ENCODE measurements around the gene DSG3.

DSG3 gene

GRCh38 chr18:31492671-31493070 is 45.1 kb downstream of the DSG3 start:
- TF ChIP-seq PATZ1 (CRISPR knock-in tag; IDR thresholded peaks at IDR 0.05; ENCODE audit: borderline replicate concordance): no peak
- TF ChIP-seq RARB (CRISPR knock-in tag; IDR thresholded peaks at IDR 0.05): no peak
- TF ChIP-seq CSRNP3 (CRISPR knock-in tag; IDR thresholded peaks at IDR 0.05): no peak
- TF ChIP-seq ZNF8 (CRISPR knock-in tag; IDR thresholded peaks at IDR 0.05): no peak
- no peak for TF ChIP-seq ISL1 (CRISPR knock-in tag; IDR thresholded peaks at IDR 0.05)
- no peak for TF ChIP-seq TOX (CRISPR knock-in tag; IDR thresholded peaks at IDR 0.05; ENCODE audit: borderline replicate concordance)
- TF ChIP-seq ZFP30 (CRISPR knock-in tag; IDR thresholded peaks at IDR 0.05): no peak
- no peak for TF ChIP-seq ZFP3 (CRISPR knock-in tag; IDR thresholded peaks at IDR 0.05)
- TF ChIP-seq CREB5 (CRISPR knock-in tag; IDR thresholded peaks at IDR 0.05; ENCODE audit: low read depth): no peak
- TF ChIP-seq ZNF565 (CRISPR knock-in tag; conservative IDR thresholded peaks at IDR 0.05; ENCODE audit: low read depth): no peak
- TF ChIP-seq OSR1 (CRISPR knock-in tag; IDR thresholded peaks at IDR 0.05): no peak
- no peak for TF ChIP-seq TCF4 (CRISPR knock-in tag; IDR thresholded peaks at IDR 0.05; ENCODE audit: borderline replicate concordance)
- no peak for TF ChIP-seq CSDC2 (CRISPR knock-in tag; IDR thresholded peaks at IDR 0.05)

GRCh38 chr18:31493171-31493570 is 45.6 kb downstream of the DSG3 start:
- ATAC-seq: no peak
- TF ChIP-seq TSHZ2 (CRISPR knock-in tag; IDR thresholded peaks at IDR 0.05) (no peak), ZNF565 (CRISPR knock-in tag; conservative IDR thresholded peaks at IDR 0.05; ENCODE audit: low read depth) (no peak), ZFP30 (CRISPR knock-in tag; IDR thresholded peaks at IDR 0.05) (no peak), PATZ1 (CRISPR knock-in tag; IDR thresholded peaks at IDR 0.05; ENCODE audit: borderline replicate concordance) (no peak), OSR1 (CRISPR knock-in tag; IDR thresholded peaks at IDR 0.05) (no peak), ZNF8 (CRISPR knock-in tag; IDR thresholded peaks at IDR 0.05) (no peak), RARB (CRISPR knock-in tag; IDR thresholded peaks at IDR 0.05) (no peak), ESRRG (CRISPR knock-in tag; IDR thresholded peaks at IDR 0.05) (no peak), ZFP3 (CRISPR knock-in tag; IDR thresholded peaks at IDR 0.05) (no peak), PPARA (CRISPR knock-in tag; IDR thresholded peaks at IDR 0.05; ENCODE audit: borderline replicate concordance) (no peak), CSDC2 (CRISPR knock-in tag; IDR thresholded peaks at IDR 0.05) (no peak), TCF4 (CRISPR knock-in tag; IDR thresholded peaks at IDR 0.05; ENCODE audit: borderline replicate concordance) (no peak), CSRNP3 (CRISPR knock-in tag; IDR thresholded peaks at IDR 0.05) (no peak), ZNF70 (CRISPR knock-in tag; IDR thresholded peaks at IDR 0.05) (no peak)

More at GRCh38 chr18:31492671-31493070, 45.1 kb downstream of the DSG3 start:
- no peak for ATAC-seq

- ATAC-seq: no peak
- TF ChIP-seq CSRNP3 (CRISPR knock-in tag; IDR thresholded peaks at IDR 0.05) (no peak), ISL1 (CRISPR knock-in tag; IDR thresholded peaks at IDR 0.05) (no peak), ZNF565 (CRISPR knock-in tag; conservative IDR thresholded peaks at IDR 0.05; ENCODE audit: low read depth) (no peak), SNAI2 (CRISPR knock-in tag; IDR thresholded peaks at IDR 0.05) (no peak), ZNF70 (CRISPR knock-in tag; IDR thresholded peaks at IDR 0.05) (no peak), GLIS3 (CRISPR knock-in tag; IDR thresholded peaks at IDR 0.05) (no peak), TOX (CRISPR knock-in tag; IDR thresholded peaks at IDR 0.05; ENCODE audit: borderline replicate concordance) (no peak), PPARA (CRISPR knock-in tag; IDR thresholded peaks at IDR 0.05; ENCODE audit: borderline replicate concordance) (no peak), CREB5 (CRISPR knock-in tag; IDR thresholded peaks at IDR 0.05; ENCODE audit: low read depth) (no peak)
These were observed 46.4 kb downstream of the DSG3 start for GRCh38 chr18:31493941-31494340.

Measured in SK-N-SH treated with all-trans-retinoic acid at 6 μM for 48 hours (cell line).